ENCODE results near the gene MAP2K6. TPM values are rescaled to one million over a fixed set of nuclear protein-coding genes. Genes with fewer than 3 reads are reported as not detected.

MAP2K6 gene
- total and polyA plus RNA-seq, 10 of the 15 experiments (the other 5 are each of a cell fraction or from before 2014, with no cell fraction given), result 15.6 to 70.3 (median 22.9) TPM

- FAIRE-seq, result no peak
- no peak overlapping the region for H3K4me2 ChIP-seq (ENCODE audit: control insufficient read depth, insufficient read depth)
Observed at GRCh38 chr17:69418535-69418934, 4.0 kb downstream of the MAP2K6 start.

More at GRCh38 chr17:69418535-69418934, 4.0 kb downstream of the MAP2K6 start:
- no peaks in the 10 kb centered on the region for H4K20me1 ChIP-seq (ENCODE audit: control insufficient read depth, insufficient read depth)
- ChIA-PET RAD21 (ENCODE audit: unreplicated experiment) (interaction anchor here (1.2 kb wide), 1 partner anchor 92 kb away, joined by 3 read pairs; the partner anchor contains the start of gene ABCA5), POLR2A (no interaction called here), CTCF (interaction anchor here (1.5 to 2.4 kb wide), 2 partner anchors 11 to 24 kb away, joined by 5 to 6 read pairs; no protein-coding TSS in a partner anchor), SMC1A (ENCODE audit: uncharacterized antibody, unreplicated experiment) (interaction anchor here (1.0 to 2.1 kb wide), 5 partner anchors 8 to 104 kb away, joined by 3 to 8 read pairs (median 6); no protein-coding TSS in a partner anchor)
- H3K27me3 ChIP-seq (replicated peaks in 1 of 2; ENCODE audit: control insufficient read depth in 2 of 2, insufficient read depth in 2 of 2, low read length in 1 of 2), result no peaks in the 10 kb centered on the region
- H2AFZ ChIP-seq (ENCODE audit: control insufficient read depth, low read depth, low read length), result no peak overlapping the region
- TF ChIP-seq IKZF2 (IDR thresholded peaks at IDR 0.05), result no peak
- no peak for TF ChIP-seq REST (IDR thresholded peaks at IDR 0.05; ENCODE audit: low read depth, low read length)
- no peak for TF ChIP-seq POLR2AphosphoS2 (IDR thresholded peaks at IDR 0.05; ENCODE audit: low read depth, low read length)
- TF ChIP-seq SREBF2 (IDR thresholded peaks at IDR 0.05; ENCODE audit: low read length), result no peak
- BruUV-seq (replicated peaks), result no TSS peak
- DNase-seq (ENCODE audit: low read depth, low spot score), result no peak
- no peak overlapping the region for H3K27ac ChIP-seq (ENCODE audit: control insufficient read depth, insufficient read depth)
- H3K4me1 ChIP-seq (ENCODE audit: control insufficient read depth, insufficient read depth, low read length), result no peaks in the 10 kb centered on the region
- peaks cover 11% of the 10 kb centered on the region for H3K79me2 ChIP-seq (ENCODE audit: control insufficient read depth, insufficient read depth, low read length)
- WGBS (ENCODE audit: insufficient coverage, insufficient replicate concordance, low lambda C conversion rate, missing lambda C conversion rate), result 92% methylated on average over 2 of the region's 2 CpGs
- H3K9me3 ChIP-seq (replicated peaks; ENCODE audit: control insufficient read depth, insufficient read depth, low read length), result no peaks in the 10 kb centered on the region; the same call in 2 of the 3 replicates
- H3K36me3 ChIP-seq (ENCODE audit: control insufficient read depth in 2 of 2, insufficient read depth in 2 of 2, low read length in 1 of 2), result no peaks in the 10 kb centered on the region
- no peak overlapping the region for H3K9ac ChIP-seq (ENCODE audit: control insufficient read depth, insufficient read depth, low read length)
- intact Hi-C loops (cut with micrococcal nuclease; ENCODE audit: unreplicated experiment) (no loop called here), in situ Hi-C loops (cut with MboI) (no loop called here)
- no peak overlapping the region for H3K4me3 ChIP-seq
- ATAC-seq, result no peak
